ENCODE results near the gene SLC6A12.

Gene SLC6A12

DNA sequence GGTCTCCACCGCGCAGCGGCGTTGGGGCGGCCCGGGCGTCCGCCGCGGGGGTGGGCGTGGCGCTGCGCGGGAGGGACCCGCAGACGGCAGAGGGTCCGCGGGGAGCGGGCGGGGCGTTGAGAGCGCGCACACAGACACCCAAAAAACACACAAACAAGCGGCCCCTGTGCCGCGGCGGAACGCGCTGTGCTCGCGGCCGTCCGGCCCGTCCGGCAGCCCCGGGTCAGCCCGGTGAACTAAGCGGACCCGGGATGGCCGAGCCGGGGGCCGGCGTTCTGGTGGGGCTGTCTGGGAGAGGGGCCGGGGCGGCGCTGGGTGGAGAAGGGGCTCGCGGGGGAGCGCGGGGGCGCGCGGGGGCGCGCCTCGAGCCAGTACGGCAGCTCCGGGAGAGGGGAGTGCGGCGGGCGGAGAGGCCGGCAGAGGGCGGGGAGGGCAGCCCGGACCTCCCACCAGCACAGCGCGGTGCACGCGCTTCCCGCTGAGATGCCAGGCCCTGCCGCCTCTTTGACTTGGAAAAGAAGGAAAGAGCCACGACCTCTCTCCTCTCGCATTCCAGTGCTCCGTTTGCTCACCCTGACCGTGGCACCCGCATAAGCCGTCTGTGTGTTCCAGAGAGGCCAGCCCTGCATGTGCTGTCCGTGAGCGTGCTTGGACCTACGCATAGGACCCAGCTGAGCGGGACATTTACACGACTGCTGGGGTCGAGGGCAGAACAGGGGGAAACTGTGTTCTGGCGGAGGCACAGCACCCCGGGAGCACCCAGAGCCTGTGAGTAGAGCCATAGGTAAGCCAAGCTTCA lies 10.3 kb downstream of the SLC6A12 start (continued):
- TF ChIP-seq, protein P1, sequence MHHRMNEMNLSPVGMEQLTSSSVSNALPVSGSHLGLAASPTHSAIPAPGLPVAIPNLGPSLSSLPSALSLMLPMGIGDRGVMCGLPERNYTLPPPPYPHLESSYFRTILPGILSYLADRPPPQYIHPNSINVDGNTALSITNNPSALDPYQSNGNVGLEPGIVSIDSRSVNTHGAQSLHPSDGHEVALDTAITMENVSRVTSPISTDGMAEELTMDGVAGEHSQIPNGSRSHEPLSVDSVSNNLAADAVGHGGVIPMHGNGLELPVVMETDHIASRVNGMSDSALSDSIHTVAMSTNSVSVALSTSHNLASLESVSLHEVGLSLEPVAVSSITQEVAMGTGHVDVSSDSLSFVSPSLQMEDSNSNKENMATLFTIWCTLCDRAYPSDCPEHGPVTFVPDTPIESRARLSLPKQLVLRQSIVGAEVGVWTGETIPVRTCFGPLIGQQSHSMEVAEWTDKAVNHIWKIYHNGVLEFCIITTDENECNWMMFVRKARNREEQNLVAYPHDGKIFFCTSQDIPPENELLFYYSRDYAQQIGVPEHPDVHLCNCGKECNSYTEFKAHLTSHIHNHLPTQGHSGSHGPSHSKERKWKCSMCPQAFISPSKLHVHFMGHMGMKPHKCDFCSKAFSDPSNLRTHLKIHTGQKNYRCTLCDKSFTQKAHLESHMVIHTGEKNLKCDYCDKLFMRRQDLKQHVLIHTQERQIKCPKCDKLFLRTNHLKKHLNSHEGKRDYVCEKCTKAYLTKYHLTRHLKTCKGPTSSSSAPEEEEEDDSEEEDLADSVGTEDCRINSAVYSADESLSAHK (tag by site-specific recombination; IDR thresholded peaks at IDR 0.05): no peak
- TF ChIP-seq, protein P2, sequence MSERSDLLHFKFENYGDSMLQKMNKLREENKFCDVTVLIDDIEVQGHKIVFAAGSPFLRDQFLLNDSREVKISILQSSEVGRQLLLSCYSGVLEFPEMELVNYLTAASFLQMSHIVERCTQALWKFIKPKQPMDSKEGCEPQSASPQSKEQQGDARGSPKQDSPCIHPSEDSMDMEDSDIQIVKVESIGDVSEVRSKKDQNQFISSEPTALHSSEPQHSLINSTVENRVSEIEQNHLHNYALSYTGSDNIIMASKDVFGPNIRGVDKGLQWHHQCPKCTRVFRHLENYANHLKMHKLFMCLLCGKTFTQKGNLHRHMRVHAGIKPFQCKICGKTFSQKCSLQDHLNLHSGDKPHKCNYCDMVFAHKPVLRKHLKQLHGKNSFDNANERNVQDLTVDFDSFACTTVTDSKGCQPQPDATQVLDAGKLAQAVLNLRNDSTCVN (tag by site-specific recombination; optimal IDR thresholded peaks at IDR 0.05): peak; percentile 79
- TF ChIP-seq ZNF600 (tag by site-specific recombination; IDR thresholded peaks at IDR 0.05) (peak; percentile 79), ZNF837 (tag by site-specific recombination; IDR thresholded peaks at IDR 0.05) (no peak), SP2 (tag by site-specific recombination; IDR thresholded peaks at IDR 0.05) (peak; percentile 13; the same call in 1 of the 2 replicates), SALL2 (tag by site-specific recombination; IDR thresholded peaks at IDR 0.05; ENCODE audit: borderline replicate concordance) (no peak), GLIS2 (tag by site-specific recombination; IDR thresholded peaks at IDR 0.05) (peak; percentile 72), ZNF114 (tag by site-specific recombination; IDR thresholded peaks at IDR 0.05) (no peak), SP7 (tag by site-specific recombination; IDR thresholded peaks at IDR 0.05) (peak; percentile 40; the same call in 1 of the 2 replicates), ZIC2 (tag by site-specific recombination; IDR thresholded peaks at IDR 0.05) (peak; percentile 68), KLF9 (tag by site-specific recombination; IDR thresholded peaks at IDR 0.05; ENCODE audit: low read depth) (0 out of 2 replicates have a peak, but pooled peaks have one; percentile 39), EGR2 (tag by site-specific recombination; IDR thresholded peaks at IDR 0.05; ENCODE audit: low read depth) (peak; percentile 36), ZNF335 (tag by site-specific recombination; conservative IDR thresholded peaks at IDR 0.05) (peak; percentile 72), ZNF341 (tag by site-specific recombination; IDR thresholded peaks at IDR 0.05; ENCODE audit: low read depth) (peak; percentile 84)
- TF ChIP-seq, protein P3, sequence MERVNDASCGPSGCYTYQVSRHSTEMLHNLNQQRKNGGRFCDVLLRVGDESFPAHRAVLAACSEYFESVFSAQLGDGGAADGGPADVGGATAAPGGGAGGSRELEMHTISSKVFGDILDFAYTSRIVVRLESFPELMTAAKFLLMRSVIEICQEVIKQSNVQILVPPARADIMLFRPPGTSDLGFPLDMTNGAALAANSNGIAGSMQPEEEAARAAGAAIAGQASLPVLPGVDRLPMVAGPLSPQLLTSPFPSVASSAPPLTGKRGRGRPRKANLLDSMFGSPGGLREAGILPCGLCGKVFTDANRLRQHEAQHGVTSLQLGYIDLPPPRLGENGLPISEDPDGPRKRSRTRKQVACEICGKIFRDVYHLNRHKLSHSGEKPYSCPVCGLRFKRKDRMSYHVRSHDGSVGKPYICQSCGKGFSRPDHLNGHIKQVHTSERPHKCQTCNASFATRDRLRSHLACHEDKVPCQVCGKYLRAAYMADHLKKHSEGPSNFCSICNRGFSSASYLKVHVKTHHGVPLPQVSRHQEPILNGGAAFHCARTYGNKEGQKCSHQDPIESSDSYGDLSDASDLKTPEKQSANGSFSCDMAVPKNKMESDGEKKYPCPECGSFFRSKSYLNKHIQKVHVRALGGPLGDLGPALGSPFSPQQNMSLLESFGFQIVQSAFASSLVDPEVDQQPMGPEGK (tag by site-specific recombination; IDR thresholded peaks at IDR 0.05): peak; percentile 32; the same call in 1 of the 2 replicates

DNA sequence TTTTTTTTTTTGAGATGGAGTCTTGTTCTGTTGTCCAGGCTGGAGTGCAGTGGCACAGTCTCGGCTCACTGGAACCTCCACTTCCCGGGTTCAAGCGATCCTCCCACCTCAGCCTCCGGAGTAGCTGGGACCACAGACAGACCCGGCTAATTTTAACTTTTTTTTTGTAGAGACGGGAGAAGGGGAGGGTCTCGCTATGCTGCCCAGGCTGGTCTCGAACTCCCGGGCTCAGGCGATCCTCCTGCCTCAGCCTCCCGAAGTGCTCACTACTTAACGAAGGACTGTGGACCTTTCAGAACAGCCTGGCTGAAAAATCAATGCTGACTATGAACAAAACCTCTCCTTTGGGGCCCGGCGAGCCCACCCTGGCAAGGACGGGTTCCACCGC lies 10.9 kb downstream of the SLC6A12 start:
- Histone ChIP-seq H3K9me3 (ENCODE audit: control insufficient read depth, insufficient read depth, low read depth, low read length) (no peaks in the 10 kb centered on the region), H3K36me3 (ENCODE audit: control insufficient read depth in 2 of 2, insufficient read depth in 1 of 2, low read length in 2 of 2) (no peaks in the 10 kb centered on the region), H3K4me1 (ENCODE audit: control insufficient read depth, insufficient read depth, low read length) (peaks cover 7% of the 10 kb centered on the region), H3K27ac (ENCODE audit: extremely low read depth, low read depth, low read length) (no peak overlapping the region; the same call in 1 of the 2 replicates), H3K4me3 (ENCODE audit: low read depth, low read length) (no peak overlapping the region)
- no peak for TF ChIP-seq SP7 (tag by site-specific recombination; IDR thresholded peaks at IDR 0.05)
- no peak for TF ChIP-seq ZBTB1 (tag by site-specific recombination; IDR thresholded peaks at IDR 0.05)
- no peak for TF ChIP-seq ZNF239 (tag by site-specific recombination; IDR thresholded peaks at IDR 0.05)
- TF ChIP-seq GLI4 (tag by site-specific recombination; IDR thresholded peaks at IDR 0.05): no peak
- TF ChIP-seq ZNF416 (tag by site-specific recombination; IDR thresholded peaks at IDR 0.05): no peak
- TF ChIP-seq TCF7L2 (IDR thresholded peaks at IDR 0.05; ENCODE audit: borderline replicate concordance, low read depth, low read length): no peak
- peak; percentile 97 for TF ChIP-seq ZNF121 (tag by site-specific recombination; IDR thresholded peaks at IDR 0.05)
- ChIA-PET CTCF (interaction anchor here (2.0 kb wide), 1 partner anchor 17 kb away, joined by 6 read pairs; no protein-coding TSS in a partner anchor), POLR2A (no interaction called here)
